K562 (cell line): ENCODE results near the gene TMEM14C. TPM values are rescaled to one million over a fixed set of nuclear protein-coding genes. Genes with fewer than 3 reads are reported as not detected.

Experiments used
- ARID1B ChIP-seq: fragments of 450-650 bp; IDR thresholded peaks from 2 replicates; pipeline ENCODE4 v1.6.1; 2016; ENCODE audit warnings: antibody characterized with exemption, mild to moderate bottlenecking, inconsistent platforms
- BRCA1 ChIP-seq, 2 experiments: fragments of 450-650 bp in 1 of 2; sonication (generic) in 1 of 2; formaldehyde crosslinking in 1 of 2; IDR thresholded peaks; 2 replicates each; pipeline versions ENCODE4 v1.5.0 to v1.6.1; 2017 to 2020; ENCODE audit warnings: mild to moderate bottlenecking in 1 of 2, missing genetic modification reagents in 1 of 2
- CREB5 ChIP-seq: fragments of 250-450 bp; sonication (Bioruptor Pico); IDR thresholded peaks from 2 replicates; pipeline ENCODE4 v1.5.0; 2020; ENCODE audit warnings: mild to moderate bottlenecking
- CREM ChIP-seq: IDR thresholded peaks from 2 replicates; pipeline ENCODE4 v1.6.1; 2014; ENCODE audit warnings: antibody characterized with exemption, low read depth
- EHMT2 ChIP-seq: fragments of 450-650 bp; IDR thresholded peaks from 2 replicates; pipeline ENCODE4 v1.6.1; 2018; ENCODE audit warnings: antibody characterized with exemption
- HMG20B ChIP-seq: fragments of 250-450 bp; sonication (Bioruptor Pico); IDR thresholded peaks from 2 replicates; pipeline ENCODE4 v1.5.0; 2021; ENCODE audit warnings: mild to moderate bottlenecking
- HNRNPH1 ChIP-seq: fragments of 200-400 bp; formaldehyde crosslinking; optimal IDR thresholded peaks from 2 replicates; pipeline ENCODE3; 2017; ENCODE audit warnings: low read depth, mild to moderate bottlenecking, low read length, moderate library complexity
- KAT7 ChIP-seq: sonication (generic); formaldehyde crosslinking; IDR thresholded peaks from 2 replicates; pipeline ENCODE4 v1.8.0; 2022; ENCODE audit warnings: missing genetic modification reagents, mild to moderate bottlenecking, borderline replicate concordance
- KLF1 ChIP-seq: fragments of 450-650 bp; IDR thresholded peaks from 2 replicates; pipeline ENCODE4 v1.6.1; 2016; ENCODE audit warnings: missing genetic modification characterization, missing compliant biosample characterization
- MBD2 ChIP-seq: sonication (generic); IDR thresholded peaks from 2 replicates; pipeline ENCODE4 v1.6.1; 2016; ENCODE audit warnings: low read depth, borderline replicate concordance
- MCM7 ChIP-seq, 2 experiments: fragments of 450-650 bp; IDR thresholded peaks; 2 replicates each; pipeline ENCODE4 v1.6.1; 2016 to 2018
- NFRKB ChIP-seq: fragments of 450-650 bp; IDR thresholded peaks from 2 replicates; pipeline ENCODE4 v1.6.1; 2016; ENCODE audit warnings: low read depth
- PHF20 ChIP-seq: fragments of 450-650 bp; IDR thresholded peaks from 2 replicates; pipeline ENCODE4 v1.6.1; 2018; ENCODE audit not compliant: partially characterized antibody
- PHF8 ChIP-seq: fragments of 200-600 bp; sonication (generic); IDR thresholded peaks from 2 replicates; pipeline ENCODE4 v1.6.1; 2012; ENCODE audit warnings: mixed run types, mild to moderate bottlenecking, inconsistent platforms, low read length, moderate library complexity, borderline replicate concordance
- RBM22 ChIP-seq: fragments of 200-400 bp; formaldehyde crosslinking; IDR thresholded peaks from 2 replicates; pipeline ENCODE4 v1.6.1; 2018; ENCODE audit warnings: low read length, low read depth; ENCODE audit not compliant: poor library complexity, severe bottlenecking
- SRSF1 ChIP-seq: fragments of 200-400 bp; formaldehyde crosslinking; IDR thresholded peaks from 2 replicates; pipeline ENCODE4 v1.6.1; 2017; ENCODE audit warnings: mild to moderate bottlenecking, low read depth, low read length, moderate library complexity
- TAF9B ChIP-seq: fragments of 450-650 bp; IDR thresholded peaks from 2 replicates; pipeline ENCODE4 v1.6.1; 2018; ENCODE audit warnings: mild to moderate bottlenecking; ENCODE audit not compliant: partially characterized antibody
- TEAD2 ChIP-seq: fragments of 450-650 bp; IDR thresholded peaks from 2 replicates; pipeline ENCODE4 v1.6.1; 2016; ENCODE audit warnings: missing genetic modification characterization, control low read depth, missing compliant biosample characterization
- USF1 ChIP-seq: sonication (generic); formaldehyde crosslinking; IDR thresholded peaks from 2 replicates; pipeline ENCODE4 v1.9.0; 2022; ENCODE audit warnings: mild to moderate bottlenecking, missing genetic modification reagents
- ZBED1 ChIP-seq: IDR thresholded peaks from 2 replicates; pipeline ENCODE4 v1.6.1; 2014
- ZFP30 ChIP-seq: fragments of 250-450 bp; sonication (Bioruptor Pico); IDR thresholded peaks from 2 replicates; pipeline ENCODE4 v1.8.0; 2022; ENCODE audit warnings: moderate library complexity, mild to moderate bottlenecking, inconsistent platforms, borderline replicate concordance
- ZFP91 ChIP-seq: sonication (generic); formaldehyde crosslinking; IDR thresholded peaks from 2 replicates; pipeline ENCODE4 v1.8.0; 2022; ENCODE audit warnings: mild to moderate bottlenecking, missing genetic modification reagents
- ZNF408 ChIP-seq: fragments of 250-450 bp; sonication (Bioruptor Pico); IDR thresholded peaks from 2 replicates; pipeline ENCODE4 v1.4.0; 2020; ENCODE audit warnings: low read depth, mild to moderate bottlenecking, moderate library complexity
- ZNF445 ChIP-seq: fragments of 250-450 bp; sonication (Bioruptor Pico); IDR thresholded peaks from 2 replicates; pipeline ENCODE4 v1.4.0; 2020; ENCODE audit warnings: low read depth, mild to moderate bottlenecking, moderate library complexity
- ZNF830 ChIP-seq: fragments of 250-450 bp; sonication (Bioruptor Pico); IDR thresholded peaks from 2 replicates; pipeline ENCODE4 v1.5.0; 2021; ENCODE audit warnings: mild to moderate bottlenecking
- polyA plus RNA-seq, 8 experiments: library from polyadenylated mRNA; depleted of rRNA in 4 of 8; stranded (reverse) in 5 of 8; unstranded in 3 of 8; fragments of >200 nt; fragmentation: Nextera tagmentation in 2 of 8; fragmentation: Illumina TruSeq in 1 of 8; extraction: Ambion mirVana in 2 of 8; extraction: Trizol in 1 of 8; gene quantifications; 2 replicates each; pipeline versions ENCODE4 v1.2.1 to v1.2.3, GENCODE V29; 2011 to 2014; ENCODE audit warnings: inconsistent platforms in 1 of 8, missing spikeins in 1 of 8
- total RNA-seq, 7 experiments: library from RNA; depleted of rRNA in 6 of 7; stranded (reverse); fragments of >200 nt in 6 of 7; fragmentation: Illumina TruSeq in 2 of 7; extraction: Trizol in 2 of 7; gene quantifications; 2 replicates each; pipeline versions ENCODE4 v1.2.1 to v1.2.3, GENCODE V29; 2011 to 2021; ENCODE audit warnings: low replicate concordance in 1 of 7

The TMEM14C gene
- total and polyA plus RNA-seq, 9 of the 15 experiments (the other 6 are each of a cell fraction or from before 2014, with no cell fraction given) = 151 to 496 (median 263) TPM

- TF ChIP-seq ZFP30 (CRISPR knock-in tag) (no peak), NFRKB (peak; percentile 94), ZBED1 (no peak), USF1 (peak; percentile 82), ZFP91 (CRISPR knock-in tag) (no peak), RBM22 (no peak), TAF9B (peak; percentile 80), KLF1 (tag) (peak; percentile 95), KAT7 (CRISPR knock-in tag) (peak; percentile 56; the same call in 1 of the 2 replicates), MBD2 (peak; percentile 83), PHF8 (peak; percentile 96), ZNF445 (CRISPR knock-in tag) (no peak), EHMT2 (0 out of 2 replicates have a peak, but pooled peaks have one; percentile 4), ARID1B (peak; percentile 50), HNRNPH1 (no peak), ZNF830 (CRISPR knock-in tag) (no peak), ZNF408 (CRISPR knock-in tag) (no peak), PHF20 (peak; percentile 97), TEAD2 (tag) (no peak), CREM (peak; percentile 100), CREB5 (no peak), BRCA1 (IDR thresholded peaks at IDR 0.05) (no peak), BRCA1 (CRISPR knock-in tag; IDR thresholded peaks at IDR 0.05) (no peak), SRSF1 (no peak), MCM7 (IDR thresholded peaks at IDR 0.05) (no peak), HMG20B (CRISPR knock-in tag) (no peak)
These were observed 28.4 kb upstream of the TMEM14C start, which contains the start of the genes C6orf52 and PAK1IP1 (continued) for GRCh38 chr6:10694302-10695085.
